NT2/D1 (cell line): ENCODE data around the gene IL16.

Source experiments
- YY1 ChIP-seq: IDR thresholded peaks from 2 replicates; pipeline ENCODE4 v1.6.1; 2011; ENCODE audit not compliant: insufficient read length, insufficient read depth
- ZNF274 ChIP-seq: IDR thresholded peaks from 2 replicates; pipeline ENCODE4 v1.6.1; 2011; ENCODE audit warnings: mild to moderate bottlenecking, low read depth, low read length

- TF ChIP-seq ZNF274 (no peak), YY1 (no peak)
Measured at GRCh38 chr15:81275711-81276392, 79.2 kb downstream of the IL16 start.
